Large intestine (tissue), 3 donors: ENCODE data around the gene QRICH2. TPM values are rescaled to one million over a fixed set of nuclear protein-coding genes. Genes with fewer than 3 reads are reported as not detected.
A peak's percentile ranks its signal among the peaks of the same experiment; 100 is the strongest.
"Not testable (repeated sequence)": the region's sequence is repeated elsewhere in the genome, so short reads cannot be mapped to it uniquely, and the experiment has no call there.

Experiments used
- DNase-seq, 2 donors: peaks; one replicate each; pipeline versions ENCODE4 v3.0.0 to v3.0.0-alpha.2; 2013
- H3K27ac ChIP-seq: one replicate; pipeline ENCODE4 v1.5.1; 2013; ENCODE audit warnings: low read length
- H3K27me3 ChIP-seq: 2 replicates; pipeline ENCODE4 v1.6.1; 2013; ENCODE audit warnings: low read length; ENCODE audit not compliant: control insufficient read depth, insufficient read depth
- H3K36me3 ChIP-seq: 2 replicates; pipeline ENCODE4 v1.6.1; 2013; ENCODE audit warnings: low read length; ENCODE audit not compliant: control insufficient read depth, insufficient read depth
- H3K4me1 ChIP-seq: one replicate; pipeline ENCODE4 v1.6.1; 2013; ENCODE audit warnings: low read length; ENCODE audit not compliant: control insufficient read depth, insufficient read depth
- H3K4me3 ChIP-seq: one replicate; pipeline ENCODE4 v1.5.1; 2013; ENCODE audit warnings: low read length
- H3K9me3 ChIP-seq: one replicate; pipeline ENCODE4 v1.6.1; 2013; ENCODE audit warnings: mild to moderate bottlenecking, low read depth, low read length, moderate library complexity; ENCODE audit not compliant: control insufficient read depth
- WGBS: methylation state at CpG from one replicate; pipeline ENCODE4 v1.1.5; 2013; ENCODE audit warnings: low lambda C conversion rate; ENCODE audit not compliant: insufficient coverage; 5-methylcytosine and 5-hydroxymethylcytosine counted together
- polyA plus RNA-seq: library from polyadenylated mRNA; unstranded; fragments of 120-200 nt; gene quantifications from one replicate; pipeline ENCODE4 v1.2.1, GENCODE V29; 2013

QRICH2 gene
- polyA plus RNA-seq, 1 donor = 3.1 TPM

GRCh38 chr17:76270770-76271668 lies 37.1 kb downstream of the QRICH2 start:
- no CpG with 5 or more reads among the region's 14 CpGs for WGBS
- H3K27me3 ChIP-seq = no peaks in the 10 kb centered on the region
- peaks cover 30% of the 10 kb centered on the region for H3K36me3 ChIP-seq
- H3K4me1 ChIP-seq = peaks cover 59% of the 10 kb centered on the region
- peak overlapping the region; percentile 80 for H3K27ac ChIP-seq
- H3K9me3 ChIP-seq = no peaks in the 10 kb centered on the region
- H3K4me3 ChIP-seq = peak overlapping the region; percentile 55
- peak; percentile 65 to 73 for DNase-seq

- Histone ChIP-seq H3K9me3 (no peaks in the 10 kb centered on the region), H3K27me3 (no peaks in the 10 kb centered on the region), H3K4me3 (no peak overlapping the region), H3K4me1 (peaks cover 59% of the 10 kb centered on the region), H3K27ac (peak overlapping the region; percentile 10), H3K36me3 (peaks cover 30% of the 10 kb centered on the region)
- DNase-seq = no peak
- WGBS = no CpG with 5 or more reads among the region's 26 CpGs
Measured at GRCh38 chr17:76270127-76270592, 37.9 kb downstream of the QRICH2 start.

- peaks cover 63% of the 10 kb centered on the region for H3K4me1 ChIP-seq
- H3K27ac ChIP-seq = peak overlapping the region; percentile 10
Measured at GRCh38 chr17:76268991-76269981, 38.8 kb downstream of the QRICH2 start.

GRCh38 chr17:76268015-76268749 lies 39.9 kb downstream of the QRICH2 start:
- peak overlapping the region; percentile 4 for H3K4me3 ChIP-seq
- no CpG with 5 or more reads among the region's 9 CpGs for WGBS
- peak overlapping the region; percentile 78 for H3K27ac ChIP-seq
- peaks cover 74% of the 10 kb centered on the region for H3K4me1 ChIP-seq
- peak; percentile 76 to 83 for DNase-seq
- H3K9me3 ChIP-seq = no peaks in the 10 kb centered on the region
- peaks cover 30% of the 10 kb centered on the region for H3K36me3 ChIP-seq
- H3K27me3 ChIP-seq = no peaks in the 10 kb centered on the region

More at GRCh38 chr17:76268991-76269981, 38.8 kb downstream of the QRICH2 start:
- WGBS = 43% methylated on average over 1 of the region's 12 CpGs
- Histone ChIP-seq H3K9me3 (no peaks in the 10 kb centered on the region), H3K27me3 (no peaks in the 10 kb centered on the region), H3K4me3 (no peak overlapping the region), H3K36me3 (peaks cover 30% of the 10 kb centered on the region)
- peak in 1 of 2 donors; percentile 46 for DNase-seq

- peaks cover 76% of the 10 kb centered on the region for H3K4me1 ChIP-seq
- WGBS = no CpG with 5 or more reads among the region's 13 CpGs
- H3K36me3 ChIP-seq = peaks cover 30% of the 10 kb centered on the region
- DNase-seq, H3K9me3 ChIP-seq, H3K27me3 ChIP-seq, H3K4me3 ChIP-seq: not testable (repeated sequence)
- peak overlapping the region; percentile 78 for H3K27ac ChIP-seq
Measured at GRCh38 chr17:76267581-76268001, 40.5 kb downstream of the QRICH2 start.

GRCh38 chr17:76267051-76267576 lies 41.0 kb downstream of the QRICH2 start:
- DNase-seq = no peak
- H3K4me1 ChIP-seq = peaks cover 76% of the 10 kb centered on the region
- WGBS = no CpG with 5 or more reads among the region's 4 CpGs

GRCh38 chr17:76266244-76266938 lies 41.7 kb downstream of the QRICH2 start:
- Histone ChIP-seq H3K4me3 (peak overlapping the region; percentile 59), H3K27ac (peak overlapping the region; percentile 47), H3K9me3 (no peaks in the 10 kb centered on the region), H3K36me3 (peaks cover 30% of the 10 kb centered on the region), H3K4me1 (peaks cover 76% of the 10 kb centered on the region), H3K27me3 (no peaks in the 10 kb centered on the region)
- no CpG with 5 or more reads among the region's 12 CpGs for WGBS
- DNase-seq = peak in 1 of 2 donors; percentile 57

More at GRCh38 chr17:76267051-76267576, 41.0 kb downstream of the QRICH2 start:
- peak overlapping the region; percentile 47 for H3K27ac ChIP-seq
- H3K9me3 ChIP-seq = no peaks in the 10 kb centered on the region
- H3K36me3 ChIP-seq = peaks cover 30% of the 10 kb centered on the region
- H3K4me3 ChIP-seq = peak overlapping the region; percentile 59
- no peaks in the 10 kb centered on the region for H3K27me3 ChIP-seq

- no peaks in the 10 kb centered on the region for H3K9me3 ChIP-seq
- peaks cover 28% of the 10 kb centered on the region for H3K36me3 ChIP-seq
- H3K4me3 ChIP-seq = peak overlapping the region; percentile 59
- WGBS = no CpG with 5 or more reads among the region's 76 CpGs
- peaks cover 76% of the 10 kb centered on the region for H3K4me1 ChIP-seq
- H3K27ac ChIP-seq = peak overlapping the region; percentile 47
- peak in 1 of 2 donors; percentile 63 for DNase-seq
- H3K27me3 ChIP-seq = no peaks in the 10 kb centered on the region
Measured at GRCh38 chr17:76265624-76266243, 42.3 kb downstream of the QRICH2 start.
